ES-I3 (cell line): Measurements from ENCODE around the gene ANAPC2.

Experiments used
- H3K36me3 ChIP-seq: 2 replicates; pipeline ENCODE4 v1.6.1; 2013; ENCODE audit warnings: mild to moderate bottlenecking, low read length, control low read depth, moderate library complexity; ENCODE audit not compliant: insufficient read depth
- H3K4me1 ChIP-seq: 2 replicates; pipeline ENCODE4 v1.6.1; 2013; ENCODE audit warnings: mild to moderate bottlenecking, control low read depth, low read length; ENCODE audit not compliant: insufficient read depth
- H3K9ac ChIP-seq: 2 replicates; pipeline ENCODE4 v1.6.1; 2013; ENCODE audit warnings: low read depth, mild to moderate bottlenecking, low read length, moderate library complexity
- H3K9me3 ChIP-seq: 2 replicates; pipeline ENCODE4 v1.6.1; 2013; ENCODE audit warnings: mild to moderate bottlenecking, low read length, moderate library complexity; ENCODE audit not compliant: control insufficient read depth, insufficient read depth

Gene ANAPC2

DNA sequence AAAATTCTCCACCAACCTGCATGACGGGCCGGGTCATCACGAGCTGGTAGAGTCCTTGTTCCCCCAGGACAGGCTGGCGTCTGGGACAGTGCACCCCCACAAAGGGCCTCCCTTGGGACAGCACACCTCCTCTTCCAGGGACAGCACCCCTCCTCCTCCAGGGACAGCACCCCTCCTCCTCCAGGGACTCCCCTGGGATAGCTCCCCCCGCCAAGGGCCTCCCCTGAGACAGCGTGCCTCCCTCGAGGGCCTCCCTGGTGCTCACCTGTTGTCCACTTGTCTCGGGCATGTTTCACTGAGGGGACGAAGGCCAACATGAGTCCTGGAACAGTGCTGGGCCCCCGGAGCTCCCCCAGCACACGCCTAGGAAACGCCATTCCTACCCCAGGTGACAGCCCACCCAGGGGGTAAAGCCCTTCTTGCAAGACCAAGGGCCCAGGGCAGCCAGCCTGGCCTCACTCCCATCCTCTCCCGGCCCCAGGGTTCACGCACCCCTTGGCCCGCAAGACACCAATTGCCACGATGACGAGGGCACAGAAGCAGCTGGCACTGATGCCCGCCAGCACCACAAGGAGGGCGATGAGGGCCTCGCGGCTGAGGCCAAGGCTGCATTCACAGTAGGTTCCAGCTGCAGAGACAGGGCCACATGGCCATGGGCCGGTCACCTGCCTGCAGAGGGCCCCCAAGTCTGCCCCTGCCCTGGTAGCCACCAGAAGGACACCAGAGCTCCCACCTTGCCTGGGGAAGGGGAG lies 17.0 kb downstream of the ANAPC2 start:
- Histone ChIP-seq H3K9me3 (no peaks in the 10 kb centered on the region), H3K4me1 (no peaks in the 10 kb centered on the region), H3K36me3 (no peaks in the 10 kb centered on the region), H3K9ac (no peak overlapping the region)

DNA sequence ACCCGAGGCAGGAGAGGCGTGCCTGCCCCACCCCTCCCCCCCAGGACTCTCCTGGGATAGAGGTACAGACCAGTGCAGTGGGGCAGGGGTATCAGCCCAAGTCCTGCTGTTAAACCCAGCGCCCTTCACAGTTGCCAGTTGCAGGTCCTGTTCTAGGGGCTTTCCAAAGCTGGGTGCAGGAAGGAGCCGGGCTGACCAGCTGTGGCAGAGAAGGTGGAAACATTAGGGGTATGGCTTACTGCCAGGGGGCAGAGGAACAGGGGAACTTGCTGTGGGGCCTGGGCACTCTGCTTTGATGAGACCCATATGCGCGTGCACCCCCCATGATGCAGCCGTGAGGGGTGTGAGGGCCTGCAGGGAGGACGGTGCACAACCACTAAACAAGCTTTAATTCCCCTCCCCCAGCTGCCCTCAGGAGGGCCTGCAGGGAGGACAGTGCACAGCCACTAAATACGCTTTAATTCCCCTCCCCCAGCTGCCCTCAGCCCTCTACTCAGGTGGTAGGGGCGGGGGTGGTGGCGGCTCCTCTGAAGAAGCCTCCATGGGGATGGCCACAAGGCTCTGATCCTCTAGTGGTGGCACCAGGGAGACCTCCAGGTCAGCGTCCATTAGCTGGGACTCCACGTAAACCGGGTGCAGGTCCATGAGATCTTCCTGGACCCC lies 17.7 kb downstream of the ANAPC2 start:
- no peaks in the 10 kb centered on the region for H3K9me3 ChIP-seq
- H3K4me1 ChIP-seq: no peaks in the 10 kb centered on the region
- no peaks in the 10 kb centered on the region for H3K36me3 ChIP-seq
- H3K9ac ChIP-seq: no peak overlapping the region; the same call in 1 of the 2 replicates

DNA sequence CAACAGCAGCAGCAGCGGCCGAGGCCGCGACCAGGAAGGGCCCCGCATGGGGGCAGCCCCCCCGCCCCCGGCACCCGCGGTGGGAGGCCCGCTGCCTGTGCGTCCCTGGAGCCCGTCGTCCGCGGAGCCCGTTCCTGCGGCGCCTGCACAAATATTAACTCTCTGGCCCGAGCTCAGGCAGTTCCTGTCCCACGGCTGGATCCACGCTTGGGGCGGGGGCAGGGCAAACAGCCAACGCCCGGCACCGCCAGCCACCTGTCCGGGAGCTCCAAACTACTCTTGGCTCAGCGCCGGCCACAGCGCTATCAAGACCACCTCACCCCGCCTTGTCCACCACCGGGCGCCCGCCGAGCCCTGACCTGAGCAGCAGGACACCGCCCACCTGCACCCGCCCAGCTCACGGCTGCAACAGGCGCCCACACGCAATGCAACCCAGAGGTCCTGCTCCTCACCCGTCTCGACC lies 18.4 kb downstream of the ANAPC2 start, which contains the start of gene LRRC26:
TSS of gene LRRC26 (minus strand) at position 156 of the 463 bp plus-strand sequence. CDS start at position 48, 108 bp downstream.
- Histone ChIP-seq H3K4me1 (no peaks in the 10 kb centered on the region), H3K9ac (peak within 1 kb of the TSS; percentile 29), H3K9me3 (no peaks in the 10 kb centered on the region), H3K36me3 (no peaks in the 10 kb centered on the region)

DNA sequence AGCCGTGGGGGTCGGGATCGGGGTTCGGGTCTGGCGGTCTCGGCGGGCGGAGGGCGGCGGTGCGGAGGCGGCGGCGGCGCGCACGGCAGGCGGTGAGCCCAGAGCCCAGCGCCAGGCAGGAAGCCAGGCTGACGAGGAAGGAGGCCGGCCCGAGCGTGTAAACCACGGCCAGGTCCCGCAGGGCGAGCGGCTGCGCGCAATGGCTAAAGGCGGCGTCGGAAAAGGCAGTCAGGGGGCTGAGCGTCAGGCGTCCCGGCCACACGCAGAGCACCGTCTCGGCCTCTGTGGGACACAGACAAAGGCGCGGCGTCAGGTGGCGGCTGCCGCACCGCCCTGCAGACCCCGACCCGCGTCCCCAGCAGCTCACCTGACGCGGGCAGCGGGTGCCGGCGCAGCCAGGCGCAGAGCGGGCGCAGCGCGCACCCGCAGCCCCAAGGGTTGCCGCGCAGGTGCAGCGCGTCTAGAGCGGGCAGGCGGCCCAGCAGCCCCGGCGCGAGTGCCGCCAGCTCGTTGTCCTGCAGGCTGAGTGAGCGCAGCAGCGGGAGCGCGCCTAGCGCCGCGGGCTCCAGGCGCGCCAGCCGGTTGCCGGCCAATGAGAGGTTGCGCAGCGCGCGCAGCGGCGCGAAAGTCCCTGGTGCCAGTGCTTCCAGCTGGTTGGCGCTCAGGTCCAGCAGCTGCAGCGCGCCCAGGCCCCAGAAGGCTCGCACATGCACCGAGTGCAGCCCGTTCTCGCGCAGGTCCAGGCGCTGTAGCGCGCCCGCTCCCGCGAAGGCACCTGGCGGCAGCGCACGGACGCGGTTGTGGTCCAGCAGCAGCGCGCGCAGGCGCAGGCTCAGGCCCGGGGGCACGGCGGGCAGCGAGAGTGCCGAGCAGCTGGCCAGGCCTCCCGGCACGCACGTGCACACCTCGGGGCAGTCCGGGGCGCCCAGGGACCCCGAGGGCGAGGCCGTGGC lies 19.2 kb downstream of the ANAPC2 start:
- peak overlapping the region; percentile 29 for H3K9ac ChIP-seq

DNA sequence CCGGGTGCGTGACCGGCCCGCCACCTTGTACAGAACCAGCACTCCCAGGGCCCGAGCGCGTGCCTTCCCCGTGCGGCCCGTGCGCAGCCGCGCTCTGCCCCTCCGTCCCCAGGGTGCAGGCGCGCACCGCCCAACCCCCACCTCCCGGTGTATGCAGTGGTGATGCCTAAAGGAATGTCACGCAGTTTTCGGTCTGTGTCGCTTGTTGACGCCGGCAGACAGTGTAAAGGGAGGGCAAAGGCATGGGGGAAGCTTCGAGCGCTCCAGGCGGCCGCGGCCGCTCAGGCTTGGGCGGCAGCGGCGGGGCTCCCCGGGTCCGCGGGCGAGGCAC lies 19.8 kb downstream of the ANAPC2 start:
- H3K4me1 ChIP-seq: no peaks in the 10 kb centered on the region
- no peaks in the 10 kb centered on the region for H3K9me3 ChIP-seq
- no peaks in the 10 kb centered on the region for H3K36me3 ChIP-seq
- H3K9ac ChIP-seq: peak overlapping the region; percentile 29; the same call in 1 of the 2 replicates

More for the DNA sequence above, 19.2 kb downstream of the ANAPC2 start:
- Histone ChIP-seq H3K4me1 (no peaks in the 10 kb centered on the region), H3K36me3 (no peaks in the 10 kb centered on the region), H3K9me3 (no peaks in the 10 kb centered on the region)

DNA sequence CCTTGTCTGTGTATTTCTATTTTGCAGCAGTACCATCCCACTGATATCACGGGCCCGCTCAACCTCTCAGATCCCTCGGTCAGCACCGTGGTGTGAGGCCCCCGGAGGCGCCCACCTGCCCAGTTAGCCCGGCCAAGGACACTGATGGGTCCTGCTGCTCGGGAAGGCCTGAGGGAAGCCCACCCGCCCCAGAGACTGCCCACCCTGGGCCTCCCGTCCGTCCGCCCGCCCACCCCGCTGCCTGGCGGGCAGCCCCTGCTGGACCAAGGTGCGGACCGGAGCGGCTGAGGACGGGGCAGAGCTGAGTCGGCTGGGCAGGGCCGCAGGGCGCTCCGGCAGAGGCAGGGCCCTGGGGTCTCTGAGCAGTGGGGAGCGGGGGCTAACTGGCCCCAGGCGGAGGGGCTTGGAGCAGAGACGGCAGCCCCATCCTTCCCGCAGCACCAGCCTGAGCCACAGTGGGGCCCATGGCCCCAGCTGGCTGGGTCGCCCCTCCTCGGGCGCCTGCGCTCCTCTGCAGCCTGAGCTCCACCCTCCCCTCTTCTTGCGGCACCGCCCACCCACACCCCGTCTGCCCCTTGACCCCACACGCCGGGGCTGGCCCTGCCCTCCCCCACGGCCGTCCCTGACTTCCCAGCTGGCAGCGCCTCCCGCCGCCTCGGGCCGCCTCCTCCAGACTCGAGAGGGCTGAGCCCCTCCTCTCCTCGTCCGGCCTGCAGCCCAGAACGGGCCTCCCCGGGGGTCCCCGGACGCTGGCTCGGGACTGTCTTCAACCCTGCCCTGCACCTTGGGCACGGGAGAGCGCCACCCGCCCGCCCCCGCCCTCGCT lies 20.4 kb downstream of the ANAPC2 start:
- Histone ChIP-seq H3K4me1 (no peaks in the 10 kb centered on the region), H3K9ac (no peak overlapping the region), H3K9me3 (no peaks in the 10 kb centered on the region), H3K36me3 (no peaks in the 10 kb centered on the region)

DNA sequence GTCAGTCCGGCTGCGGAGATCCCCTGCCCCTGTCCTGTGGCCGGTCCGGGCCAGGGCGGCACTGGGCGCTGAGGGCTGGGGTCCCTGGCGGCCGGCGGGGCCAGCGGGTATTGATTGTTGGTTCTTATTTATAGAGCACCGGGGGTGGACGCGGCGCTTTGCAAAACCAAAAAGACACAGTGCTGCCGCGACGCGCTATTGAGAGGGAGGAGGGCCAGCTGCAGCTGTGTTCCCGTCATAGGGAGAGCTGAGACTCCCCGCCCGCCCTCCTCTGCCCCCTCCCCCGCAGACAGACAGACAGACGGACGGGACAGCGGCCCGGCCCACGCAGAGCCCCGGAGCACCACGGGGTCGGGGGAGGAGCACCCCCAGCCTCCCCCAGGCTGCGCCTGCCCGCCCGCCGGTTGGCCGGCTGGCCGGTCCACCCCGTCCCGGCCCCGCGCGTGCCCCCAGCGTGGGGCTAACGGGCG lies 21.0 kb downstream of the ANAPC2 start:
- no peak overlapping the region for H3K9ac ChIP-seq

DNA sequence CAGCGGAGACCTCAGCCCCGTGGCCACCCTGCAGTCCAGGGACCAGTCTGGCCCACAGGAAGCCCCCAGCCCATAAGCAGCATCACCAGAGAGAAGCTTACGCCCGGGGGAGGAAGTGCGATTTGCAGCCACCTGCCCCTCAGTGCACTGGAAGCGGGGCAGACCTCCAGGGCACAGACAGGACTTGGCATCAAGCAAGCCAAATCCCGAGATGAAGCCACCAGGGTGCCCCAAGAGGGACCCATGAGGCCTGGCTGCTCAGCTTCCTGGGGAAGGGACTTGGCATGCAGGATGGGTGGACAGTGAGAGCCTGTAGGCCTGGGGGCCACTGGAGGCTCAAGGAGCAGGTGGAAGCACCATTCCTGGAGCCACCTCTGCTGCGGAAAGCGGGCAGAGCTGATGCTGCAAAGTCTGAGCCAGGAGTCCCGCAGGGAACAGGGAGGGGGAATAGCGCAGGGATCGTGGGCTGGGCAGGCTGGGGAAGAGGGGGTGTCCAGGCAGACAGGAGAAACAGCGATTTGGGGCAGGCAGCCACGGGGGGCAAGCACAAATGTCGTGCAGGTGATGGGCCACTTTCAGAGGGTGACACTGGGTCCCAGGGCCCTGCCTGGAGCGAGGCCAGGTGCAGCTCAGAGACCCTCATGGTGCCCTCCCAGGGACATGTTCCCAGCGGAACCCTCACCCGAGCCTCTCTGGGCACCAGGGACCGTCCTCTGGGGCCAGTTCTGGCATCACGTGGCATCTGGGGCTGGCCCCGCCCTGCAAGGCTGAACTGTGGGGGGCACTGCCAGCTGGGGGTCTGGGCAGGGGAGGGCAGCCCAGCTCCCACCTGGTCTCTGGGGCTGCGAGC lies 21.8 kb downstream of the ANAPC2 start:
- H3K9ac ChIP-seq: no peak overlapping the region
- H3K4me1 ChIP-seq: no peaks in the 10 kb centered on the region
- H3K9me3 ChIP-seq: no peaks in the 10 kb centered on the region
- no peaks in the 10 kb centered on the region for H3K36me3 ChIP-seq

More for the DNA sequence above, 21.0 kb downstream of the ANAPC2 start:
- Histone ChIP-seq H3K9me3 (no peaks in the 10 kb centered on the region), H3K4me1 (no peaks in the 10 kb centered on the region), H3K36me3 (no peaks in the 10 kb centered on the region)

DNA sequence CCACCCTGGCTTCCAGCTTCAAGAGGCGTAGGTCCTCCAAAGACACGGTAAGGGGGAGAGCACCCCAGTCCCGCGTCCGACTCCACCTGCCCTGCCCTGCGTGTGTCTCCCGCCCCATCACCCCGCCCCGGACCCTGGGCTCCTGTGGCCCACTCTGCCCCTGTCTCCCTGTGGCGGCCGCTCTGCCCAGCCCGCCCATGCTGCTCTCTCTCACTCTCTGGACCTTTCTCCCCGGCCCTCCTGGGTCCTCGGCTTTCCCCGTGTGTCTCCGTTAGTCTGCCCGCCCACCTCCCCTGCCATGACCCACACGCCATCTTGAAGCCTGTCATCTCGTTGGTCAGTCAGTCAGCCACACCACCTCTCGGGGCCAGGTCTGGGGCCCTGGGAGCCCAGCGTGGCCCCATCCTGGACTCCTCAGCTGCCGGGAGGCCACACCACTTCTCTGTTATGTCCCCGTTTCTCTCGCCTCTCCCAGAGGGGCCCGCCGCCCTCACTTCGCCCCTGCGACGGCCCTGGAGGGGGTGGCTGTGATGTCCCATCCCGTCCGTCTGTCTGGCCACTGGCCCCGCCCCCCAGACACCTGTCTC lies 23.0 kb downstream of the ANAPC2 start:
- no peak overlapping the region for H3K9ac ChIP-seq
- no peaks in the 10 kb centered on the region for H3K4me1 ChIP-seq
- H3K9me3 ChIP-seq: no peaks in the 10 kb centered on the region
- no peaks in the 10 kb centered on the region for H3K36me3 ChIP-seq

DNA sequence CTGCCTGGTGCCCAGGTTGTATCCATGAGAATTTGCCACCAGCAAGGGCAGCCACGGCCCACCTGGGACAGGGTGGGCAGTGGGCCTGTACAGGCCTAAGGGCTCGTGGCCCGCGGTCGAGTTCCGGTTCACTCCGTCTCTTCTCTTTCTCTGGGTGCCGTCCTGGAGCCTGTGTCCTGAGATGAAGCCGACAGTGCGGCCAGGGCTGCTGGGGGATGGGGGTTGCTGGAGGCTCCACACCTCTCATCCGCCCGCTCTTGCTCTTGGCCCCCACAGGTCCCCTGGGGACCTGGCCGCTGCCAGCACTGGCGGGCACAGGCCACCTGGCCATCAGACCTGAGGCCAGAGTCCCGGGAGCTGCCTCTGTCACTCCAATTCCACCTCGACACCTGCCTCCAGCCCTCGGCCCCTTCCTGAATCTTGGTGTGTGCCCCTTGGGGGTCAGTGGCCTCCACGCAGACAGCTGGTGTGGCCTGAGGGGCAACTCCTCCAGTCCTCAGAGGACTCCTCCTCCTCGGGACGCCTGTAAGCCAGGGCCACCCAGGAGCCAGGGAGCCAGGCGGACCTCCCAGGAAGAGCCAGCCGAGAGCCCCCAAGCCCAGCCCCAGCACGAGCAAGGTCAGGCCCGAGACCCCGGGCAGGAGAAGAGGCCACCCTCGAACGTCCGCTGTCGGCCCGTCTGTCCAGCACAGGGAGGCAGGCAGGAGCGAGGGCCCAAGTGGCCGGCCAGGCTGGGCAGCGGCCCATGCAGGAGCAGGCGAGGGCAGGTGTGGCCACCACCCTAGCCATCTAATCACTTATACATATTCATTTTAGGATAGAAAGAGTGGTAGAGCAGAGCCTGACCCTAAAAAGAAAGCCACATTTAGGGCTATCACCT lies 23.8 kb downstream of the ANAPC2 start:
- Histone ChIP-seq H3K9me3 (no peaks in the 10 kb centered on the region), H3K4me1 (no peaks in the 10 kb centered on the region), H3K9ac (no peak overlapping the region), H3K36me3 (no peaks in the 10 kb centered on the region)

DNA sequence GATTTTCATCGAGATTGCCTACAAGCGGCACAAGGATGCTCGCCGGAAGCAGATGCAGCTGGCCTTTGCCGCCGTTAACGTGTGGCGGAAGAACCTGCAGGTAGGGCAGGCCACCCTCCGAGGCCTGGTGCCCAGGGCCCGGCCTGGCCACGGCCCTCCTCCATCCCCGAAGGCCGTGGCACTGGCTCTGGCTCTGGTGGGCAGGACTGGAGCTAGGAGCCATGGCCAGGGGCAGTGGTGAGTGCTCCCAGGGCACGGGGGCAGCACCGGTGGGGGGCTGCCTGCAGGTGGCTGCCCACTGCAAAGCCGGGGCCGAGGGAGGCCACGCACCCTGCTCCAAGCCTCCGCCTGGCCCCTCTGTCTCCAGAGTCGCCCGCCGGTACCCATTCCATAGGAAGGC lies 24.6 kb downstream of the ANAPC2 start:
- Histone ChIP-seq H3K9ac (no peak overlapping the region), H3K4me1 (no peaks in the 10 kb centered on the region), H3K36me3 (no peaks in the 10 kb centered on the region), H3K9me3 (no peaks in the 10 kb centered on the region)

DNA sequence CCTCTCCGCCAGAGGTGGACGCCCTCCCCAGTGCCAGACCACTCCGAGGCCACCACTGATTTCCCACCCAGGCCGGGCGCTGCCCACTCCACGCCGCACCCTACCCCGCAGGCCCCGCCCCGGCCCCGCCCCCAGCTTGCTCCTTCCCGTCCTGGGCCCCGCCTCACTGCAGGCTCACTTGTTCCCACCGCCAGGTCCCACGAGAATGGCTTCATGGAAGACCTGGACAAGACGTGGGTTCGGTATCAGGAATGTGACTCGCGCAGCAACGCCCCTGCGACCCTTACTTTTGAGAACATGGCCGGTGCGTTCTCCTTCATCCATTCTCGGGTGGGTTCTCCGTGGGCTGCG lies 25.0 kb downstream of the ANAPC2 start:
- no peaks in the 10 kb centered on the region for H3K4me1 ChIP-seq

More for the DNA sequence above, 25.0 kb downstream of the ANAPC2 start:
- Histone ChIP-seq H3K36me3 (no peaks in the 10 kb centered on the region), H3K9ac (peak overlapping the region; percentile 28; the same call in 1 of the 2 replicates), H3K9me3 (no peaks in the 10 kb centered on the region)
